GM23248 (cell line): ENCODE data around the gene GALNT18. TPM values are rescaled to one million over a fixed set of nuclear protein-coding genes. Genes with fewer than 3 reads are reported as not detected.

Experiments used
- DNase-seq: peaks from one replicate; pipeline ENCODE4 v3.0.0-alpha.2; 2015
- H2AFZ ChIP-seq: fragments of 200-600 bp; sonication (generic); 2 replicates; pipeline ENCODE4 v1.6.1; 2016; ENCODE audit warnings: antibody characterized with exemption
- H3F3A ChIP-seq: fragments of 200-600 bp; sonication (generic); 2 replicates; pipeline ENCODE4 v1.6.1; 2016; ENCODE audit warnings: mild to moderate bottlenecking, antibody characterized with exemption, mixed run types; ENCODE audit not compliant: insufficient read depth
- H3K27ac ChIP-seq: fragments of 200-600 bp; sonication (generic); 2 replicates; pipeline ENCODE4 v1.5.1; 2016; ENCODE audit warnings: mild to moderate bottlenecking
- H3K27me3 ChIP-seq: fragments of 200-600 bp; sonication (generic); replicated peaks from 2 replicates; pipeline ENCODE4 v1.6.1; 2016; ENCODE audit warnings: mild to moderate bottlenecking; ENCODE audit not compliant: insufficient read depth
- H3K36me3 ChIP-seq: fragments of 200-600 bp; sonication (generic); 2 replicates; pipeline ENCODE4 v1.6.1; 2016; ENCODE audit warnings: low read depth, mild to moderate bottlenecking
- H3K4me1 ChIP-seq: fragments of 200-600 bp; sonication (generic); 2 replicates; pipeline ENCODE4 v1.6.1; 2016; ENCODE audit warnings: mild to moderate bottlenecking; ENCODE audit not compliant: insufficient read depth
- H3K4me2 ChIP-seq: fragments of 200-600 bp; sonication (generic); one replicate; pipeline ENCODE4 v1.6.1; 2016; ENCODE audit warnings: mild to moderate bottlenecking; ENCODE audit not compliant: unreplicated experiment
- H3K4me3 ChIP-seq: fragments of 200-600 bp; sonication (generic); 2 replicates; pipeline ENCODE4 v1.5.1; 2016; ENCODE audit warnings: mild to moderate bottlenecking
- H3K79me2 ChIP-seq: fragments of 200-600 bp; sonication (generic); 2 replicates; pipeline ENCODE4 v1.6.1; 2016; ENCODE audit warnings: mild to moderate bottlenecking; ENCODE audit not compliant: insufficient read depth
- H3K9ac ChIP-seq: fragments of 200-600 bp; sonication (generic); 2 replicates; pipeline ENCODE4 v1.6.1; 2016; ENCODE audit warnings: mild to moderate bottlenecking
- H3K9me2 ChIP-seq: fragments of 200-600 bp; sonication (generic); 2 replicates; pipeline ENCODE4 v1.6.1; 2016; ENCODE audit warnings: mixed run types, mild to moderate bottlenecking, moderate library complexity; ENCODE audit not compliant: insufficient read depth
- H3K9me3 ChIP-seq: fragments of 200-600 bp; sonication (generic); one replicate; pipeline ENCODE4 v1.6.1; 2017; ENCODE audit warnings: low read depth
- H4K20me1 ChIP-seq: fragments of 200-600 bp; sonication (generic); 2 replicates; pipeline ENCODE4 v1.6.0; 2016; ENCODE audit not compliant: insufficient read depth
- EZH2 ChIP-seq: fragments of 200-600 bp; sonication (generic); IDR thresholded peaks from 2 replicates; pipeline ENCODE4 v1.6.1; 2018; ENCODE audit warnings: antibody characterized with exemption, mild to moderate bottlenecking; ENCODE audit not compliant: insufficient read depth, poor library complexity, severe bottlenecking
- EZH2phosphoT487 ChIP-seq: fragments of 200-600 bp; sonication (generic); IDR thresholded peaks from 2 replicates; pipeline ENCODE4 v1.6.1; 2018; ENCODE audit warnings: antibody characterized with exemption, moderate library complexity, mild to moderate bottlenecking, low read depth; ENCODE audit not compliant: insufficient read depth
- WGBS, 2 experiments: methylation state at CpG; one replicate each; pipeline ENCODE4 v1.1.6; 2015 to 2017; ENCODE audit warnings: low lambda C conversion rate in 2 of 2, low coverage in 1 of 2; ENCODE audit errors: missing lambda C conversion rate in 2 of 2; 5-methylcytosine and 5-hydroxymethylcytosine counted together
- in situ Hi-C: fragments of 300-500 bp; cut with MboI; formaldehyde crosslinking; loops from 2 replicates; pipeline ENCODE4 v1.15.0; 2020
- polyA plus RNA-seq: library from polyadenylated mRNA; unstranded; fragments of >200 nt; fragmentation: Nextera tagmentation; extraction: Ambion mirVana; gene quantifications from 2 replicates; pipeline ENCODE4 v1.2.1, GENCODE V29; 2016
- total RNA-seq: library from RNA; depleted of rRNA; stranded (reverse); fragments of >200 nt; shearing (Covaris generic); gene quantifications from 2 replicates; pipeline ENCODE4 v1.2.3, GENCODE V29; 2014

GALNT18 gene
- total and polyA plus RNA-seq, 2 experiments from 2014 or later: 4.1 to 5.6 TPM

DNA sequence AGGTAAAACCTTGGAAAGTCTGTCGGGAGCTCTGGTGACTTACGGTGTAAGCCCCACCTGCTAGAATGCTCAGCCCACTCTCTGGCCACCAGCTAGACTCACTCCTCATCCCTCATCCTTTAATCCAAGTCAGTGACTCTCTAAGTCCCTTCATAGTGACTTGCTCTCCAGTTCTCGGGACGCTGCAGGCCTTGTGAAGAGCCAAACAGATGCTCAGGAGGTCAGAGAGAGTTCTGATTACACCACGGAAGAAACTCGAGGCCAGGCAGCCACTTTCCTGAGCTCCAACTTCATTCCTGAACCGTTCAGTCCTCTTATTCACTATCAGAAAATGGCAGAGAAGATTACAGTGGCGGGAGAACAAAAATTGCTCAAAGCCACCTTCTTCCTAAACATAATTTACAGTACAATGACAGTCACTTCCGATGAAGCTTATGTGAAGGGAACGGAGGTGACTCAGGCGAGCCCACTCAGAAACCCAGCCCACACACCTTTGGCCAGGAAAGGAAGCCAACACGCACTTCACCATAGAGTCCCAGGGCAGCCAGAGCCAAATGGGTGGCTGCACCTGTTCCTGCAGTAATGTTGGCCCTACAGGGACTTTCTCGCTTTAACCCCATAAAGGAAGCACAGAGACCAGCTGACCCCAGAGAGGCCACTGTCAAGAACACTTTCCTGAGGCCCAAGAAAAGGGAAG is 100.4 kb downstream of the GALNT18 start:
- DNase-seq: no peak
- H3K9me3 ChIP-seq: no peaks in the 10 kb centered on the region
- H4K20me1 ChIP-seq: no peaks in the 10 kb centered on the region
- H3K9ac ChIP-seq: no peak overlapping the region
- H3F3A ChIP-seq: 0 out of 2 replicates have a peak, but pooled peaks cover 5% of the 10 kb centered on the region
- H3K27me3 ChIP-seq: no peaks in the 10 kb centered on the region; the same call in 1 of the 2 replicates
- H3K4me2 ChIP-seq: no peak overlapping the region
- no peak overlapping the region for H3K4me3 ChIP-seq
- no peaks in the 10 kb centered on the region for H3K79me2 ChIP-seq
- no peak overlapping the region for H2AFZ ChIP-seq
- TF ChIP-seq EZH2 (no peak), EZH2phosphoT487 (no peak)
- H3K36me3 ChIP-seq: no peaks in the 10 kb centered on the region
- WGBS, 2 experiments: 66 to 68% methylated on average over 13 of the region's 13 CpGs
- H3K4me1 ChIP-seq: 0 out of 2 replicates have a peak, but pooled peaks cover 6% of the 10 kb centered on the region
- H3K9me2 ChIP-seq: no peaks in the 10 kb centered on the region
- no peak overlapping the region for H3K27ac ChIP-seq
- in situ Hi-C loops: no loop called here

DNA sequence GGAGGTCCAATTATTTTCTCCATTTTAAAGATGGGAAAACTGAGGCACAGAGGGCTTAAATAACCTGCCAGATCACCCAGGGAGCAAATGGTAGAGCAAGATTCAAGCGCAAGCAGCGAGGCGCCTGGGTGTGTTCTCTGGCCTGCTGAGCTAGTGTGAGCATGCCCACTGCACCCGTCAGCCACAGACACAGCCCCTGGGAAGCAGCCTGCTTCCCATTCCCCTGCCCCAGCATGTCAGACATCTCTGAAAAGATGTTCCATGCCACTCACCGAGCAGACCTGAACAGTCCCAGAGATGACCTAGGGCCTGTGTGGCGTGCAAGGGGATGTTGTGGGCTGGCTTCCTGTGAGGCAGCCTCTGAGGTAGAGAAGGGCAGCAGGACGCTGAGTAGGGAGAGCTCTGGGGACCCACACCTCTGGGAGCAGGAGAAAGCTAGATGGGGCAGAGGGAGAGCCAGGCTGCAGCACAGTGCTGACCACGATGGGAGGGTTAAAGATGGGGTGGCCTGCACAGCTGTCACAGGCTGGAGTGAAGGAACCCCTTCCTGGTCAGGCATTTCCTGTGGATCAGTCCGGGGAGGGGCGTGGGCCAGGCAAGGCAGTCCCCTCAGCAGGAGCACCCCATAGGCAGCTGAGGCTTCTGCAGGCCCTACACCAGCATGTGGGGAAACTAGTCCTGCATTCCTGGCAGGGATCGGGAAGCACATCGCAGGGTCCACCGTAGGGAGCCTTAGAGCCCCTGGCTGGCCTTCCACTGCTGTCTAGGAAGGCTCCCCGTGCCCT is 101.4 kb downstream of the GALNT18 start:
- Histone ChIP-seq H3K9me3 (no peaks in the 10 kb centered on the region), H4K20me1 (no peaks in the 10 kb centered on the region), H3K9me2 (no peaks in the 10 kb centered on the region), H3K27ac (no peak overlapping the region), H3K4me2 (no peak overlapping the region), H3K4me3 (no peak overlapping the region), H3K27me3 (no peaks in the 10 kb centered on the region; the same call in 1 of the 2 replicates), H3K36me3 (no peaks in the 10 kb centered on the region), H3F3A (0 out of 2 replicates have a peak, but pooled peaks cover 5% of the 10 kb centered on the region), H3K4me1 (0 out of 2 replicates have a peak, but pooled peaks cover 6% of the 10 kb centered on the region), H2AFZ (no peak overlapping the region), H3K9ac (no peak overlapping the region), H3K79me2 (no peaks in the 10 kb centered on the region)
- TF ChIP-seq EZH2: no peak
- DNase-seq: no peak
- 72% methylated on average over 14 of the region's 14 CpGs for WGBS, 2 experiments
- in situ Hi-C loops: no loop called here

- no peaks in the 10 kb centered on the region for H3K9me2 ChIP-seq
- H2AFZ ChIP-seq: no peak overlapping the region
- no peak overlapping the region for H3K4me2 ChIP-seq
- no peaks in the 10 kb centered on the region for H3F3A ChIP-seq
- no peak overlapping the region for H3K9ac ChIP-seq
- no peaks in the 10 kb centered on the region for H3K79me2 ChIP-seq
- TF ChIP-seq EZH2phosphoT487 (no peak), EZH2 (no peak)
- H3K27me3 ChIP-seq: no peaks in the 10 kb centered on the region; the same call in 1 of the 2 replicates
- H3K27ac ChIP-seq: no peak overlapping the region
- in situ Hi-C loops: no loop called here
- H3K4me1 ChIP-seq: 0 out of 2 replicates have a peak, but pooled peaks cover under 1% of the 10 kb centered on the region
- WGBS, 2 experiments: 72 to 73% methylated on average over 4 of the region's 4 CpGs
- H3K9me3 ChIP-seq: no peaks in the 10 kb centered on the region
- no peak overlapping the region for H3K4me3 ChIP-seq
- H4K20me1 ChIP-seq: no peaks in the 10 kb centered on the region
- H3K36me3 ChIP-seq: no peaks in the 10 kb centered on the region
- DNase-seq: no peak
Observed at GRCh38 chr11:11519184-11519583, 102.6 kb downstream of the GALNT18 start.

DNA sequence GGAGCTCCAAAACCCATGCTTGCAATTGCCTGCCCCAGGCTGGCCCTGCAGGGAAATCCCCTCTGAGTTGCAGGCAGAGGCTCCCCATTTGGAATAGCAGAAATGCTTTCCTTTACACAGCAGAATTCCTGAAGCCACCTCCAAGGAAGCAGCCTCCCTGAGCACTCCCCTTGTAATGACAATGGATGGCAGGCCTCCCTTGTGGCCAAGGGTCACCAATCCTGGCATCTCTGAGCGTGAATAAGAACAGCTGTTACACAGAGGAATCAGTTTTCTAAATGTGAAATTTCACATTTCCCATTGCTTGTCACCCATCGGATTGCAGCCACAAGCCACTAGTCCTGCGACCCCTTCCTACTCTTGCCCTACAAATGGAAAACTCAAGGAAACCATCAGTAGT is 107.6 kb downstream of the GALNT18 start:
- TF ChIP-seq EZH2phosphoT487 (no peak), EZH2 (no peak)
- no peak overlapping the region for H3K4me2 ChIP-seq
- no peak overlapping the region for H3K9ac ChIP-seq
- H3K4me3 ChIP-seq: no peak overlapping the region
- no peak overlapping the region for H3K27ac ChIP-seq
- WGBS, 2 experiments: 71 to 77% methylated on average over 3 of the region's 3 CpGs
- no peaks in the 10 kb centered on the region for H3K9me3 ChIP-seq
- H3F3A ChIP-seq: no peaks in the 10 kb centered on the region
- no peaks in the 10 kb centered on the region for H3K9me2 ChIP-seq
- H2AFZ ChIP-seq: no peak overlapping the region
- H4K20me1 ChIP-seq: no peaks in the 10 kb centered on the region
- no peaks in the 10 kb centered on the region; the same call in 1 of the 2 replicates for H3K27me3 ChIP-seq
- DNase-seq: no peak
- in situ Hi-C loops: no loop called here
- no peaks in the 10 kb centered on the region for H3K79me2 ChIP-seq
- H3K4me1 ChIP-seq: no peaks in the 10 kb centered on the region
- H3K36me3 ChIP-seq: no peaks in the 10 kb centered on the region
